Heart left ventricle (tissue), 13 donors: ENCODE data around the gene SRP68.

Experiments used
- POLR2A ChIP-seq, 2 donors: fragments of 450-650 bp; IDR thresholded peaks; one replicate each; pipeline ENCODE4 v1.6.1; 2017; ENCODE audit warnings: antibody characterized with exemption in 2 of 2, mild to moderate bottlenecking in 2 of 2, moderate library complexity in 2 of 2
- TF ChIP-seq, protein P1 (sequence below), 12 donors: fragments of 200-600 bp; sonication (generic) in 4 of 12; IDR thresholded peaks; one replicate each; pipeline versions ENCODE4 v1.5.0 to v1.8.0; 2018 to 2022; ENCODE audit warnings: antibody characterized with exemption in 12 of 12, mild to moderate bottlenecking in 5 of 12
- donor health status: ischemic (EF 13 %, LVEDD 7.1; RV severe dilation, severe dysfunction).
- donor health status: DM: no; HTN: yes; CAD: no.
- donor health status: DM: no; HTN: no; CAD: no.
- donor health status: ischemic (EF 25% LVEDD 6.9; RV normal size, moderate dysfunction).
- donor health status: ischemic (EF 25% LVEDD 5.7; RV mildly dilated, moderate dysfunction).
- donor health status: ischemic (EF 35%, LVEDD 5.7; RV mildly dilated, moderate dysfunction).
- donor health status: nonischemic (EF 11% LVEDD 7.7; RV severe dilation, severe dysfunction).
- donor health status: DM: yes; HTN: yes; CAD: no.
- donor health status: PGD.
- donor health status: ischemic (EF 29% LVEDD 5.4; RV normal size, mild dysfunction).
- donor health status: nonischemic (EF 23%, LVEDD 6.1; RV moderate dilation, normal function).

DNA sequence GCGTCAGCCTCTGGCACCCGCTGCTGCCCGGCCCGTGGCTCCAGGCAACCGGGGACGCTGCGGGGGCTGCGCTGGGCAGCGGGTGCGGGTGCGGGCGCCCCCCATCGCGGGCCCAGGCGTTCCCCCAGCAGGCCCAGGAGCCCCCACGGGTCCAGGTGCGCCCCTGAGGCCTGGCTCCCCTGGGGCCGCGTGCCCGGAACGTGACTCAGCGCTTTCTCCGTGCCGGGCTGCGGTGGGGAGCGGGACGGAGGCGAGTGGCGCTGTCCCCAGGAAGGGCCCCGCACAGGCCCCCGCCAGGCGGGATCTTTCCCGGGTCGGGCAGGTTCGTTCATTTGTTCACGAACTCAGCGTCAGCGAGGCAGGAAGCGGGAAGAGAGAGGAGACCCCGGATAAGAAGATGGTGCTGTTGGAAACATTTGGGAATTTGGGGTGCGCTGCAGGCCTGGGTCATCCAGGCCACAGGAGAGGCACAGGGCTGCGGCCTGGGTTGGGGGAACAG is 49.7 kb upstream of the SRP68 start:
- TF ChIP-seq, protein P1, sequence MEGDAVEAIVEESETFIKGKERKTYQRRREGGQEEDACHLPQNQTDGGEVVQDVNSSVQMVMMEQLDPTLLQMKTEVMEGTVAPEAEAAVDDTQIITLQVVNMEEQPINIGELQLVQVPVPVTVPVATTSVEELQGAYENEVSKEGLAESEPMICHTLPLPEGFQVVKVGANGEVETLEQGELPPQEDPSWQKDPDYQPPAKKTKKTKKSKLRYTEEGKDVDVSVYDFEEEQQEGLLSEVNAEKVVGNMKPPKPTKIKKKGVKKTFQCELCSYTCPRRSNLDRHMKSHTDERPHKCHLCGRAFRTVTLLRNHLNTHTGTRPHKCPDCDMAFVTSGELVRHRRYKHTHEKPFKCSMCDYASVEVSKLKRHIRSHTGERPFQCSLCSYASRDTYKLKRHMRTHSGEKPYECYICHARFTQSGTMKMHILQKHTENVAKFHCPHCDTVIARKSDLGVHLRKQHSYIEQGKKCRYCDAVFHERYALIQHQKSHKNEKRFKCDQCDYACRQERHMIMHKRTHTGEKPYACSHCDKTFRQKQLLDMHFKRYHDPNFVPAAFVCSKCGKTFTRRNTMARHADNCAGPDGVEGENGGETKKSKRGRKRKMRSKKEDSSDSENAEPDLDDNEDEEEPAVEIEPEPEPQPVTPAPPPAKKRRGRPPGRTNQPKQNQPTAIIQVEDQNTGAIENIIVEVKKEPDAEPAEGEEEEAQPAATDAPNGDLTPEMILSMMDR (IDR thresholded peaks at IDR 0.05): no peak
- no peak for TF ChIP-seq POLR2A (IDR thresholded peaks at IDR 0.05)
